Stimulated activated naive CD8-positive, alpha-beta T cell treated with anti-CD3 and anti-CD28 coated beads, Interleukin-15, Interleukin-2, amounts not matched to agents 100 ng/mL and 50 ng/mL, for 24 hours (primary cell): ENCODE results near the gene SERPINH1.

Experiments used
- H3K27ac Mint-ChIP-seq: one replicate; pipeline ENCODE4 v1.8.0; 2021; ENCODE audit warnings: mild to moderate bottlenecking, mixed read lengths
- H3K27me3 Mint-ChIP-seq: one replicate; pipeline ENCODE4 v1.8.0; 2021; ENCODE audit warnings: mixed read lengths
- H3K36me3 Mint-ChIP-seq: one replicate; pipeline ENCODE4 v1.8.0; 2021; ENCODE audit warnings: low read depth, mixed read lengths
- H3K4me1 Mint-ChIP-seq: one replicate; pipeline ENCODE4 v1.8.0; 2021; ENCODE audit warnings: low read depth, mixed read lengths
- H3K4me3 Mint-ChIP-seq: one replicate; pipeline ENCODE4 v1.8.0; 2021; ENCODE audit warnings: mild to moderate bottlenecking, mixed read lengths
- H3K9me3 Mint-ChIP-seq: one replicate; pipeline ENCODE4 v1.8.0; 2021; ENCODE audit warnings: mixed read lengths

Gene SERPINH1

GRCh38 chr11:75603791-75604736 lies 42.0 kb downstream of the SERPINH1 start:
- H3K36me3 Mint-ChIP-seq: no peaks in the 10 kb centered on the region
- no peak overlapping the region for H3K27ac Mint-ChIP-seq
- H3K4me3 Mint-ChIP-seq: no peak overlapping the region
- H3K4me1 Mint-ChIP-seq: no peaks in the 10 kb centered on the region
- no peaks in the 10 kb centered on the region for H3K9me3 Mint-ChIP-seq
- peaks cover 19% of the 10 kb centered on the region for H3K27me3 Mint-ChIP-seq

- H3K27me3 Mint-ChIP-seq: peaks cover 22% of the 10 kb centered on the region
- no peaks in the 10 kb centered on the region for H3K9me3 Mint-ChIP-seq
- no peak overlapping the region for H3K27ac Mint-ChIP-seq
- H3K36me3 Mint-ChIP-seq: no peaks in the 10 kb centered on the region
- no peak overlapping the region for H3K4me3 Mint-ChIP-seq
- no peaks in the 10 kb centered on the region for H3K4me1 Mint-ChIP-seq
These were observed 44.0 kb downstream of the SERPINH1 start for GRCh38 chr11:75606099-75606498.

- Mint-ChIP-seq H3K9me3 (no peaks in the 10 kb centered on the region), H3K4me1 (no peaks in the 10 kb centered on the region), H3K4me3 (no peak overlapping the region), H3K27me3 (peaks cover 7% of the 10 kb centered on the region), H3K36me3 (no peaks in the 10 kb centered on the region), H3K27ac (no peak overlapping the region)
These were observed 49.8 kb downstream of the SERPINH1 start for GRCh38 chr11:75611823-75612222.

GRCh38 chr11:75615751-75616150 lies 53.7 kb downstream of the SERPINH1 start:
- Mint-ChIP-seq H3K4me3 (no peak overlapping the region), H3K4me1 (no peaks in the 10 kb centered on the region)

GRCh38 chr11:75616281-75616680 lies 54.2 kb downstream of the SERPINH1 start:
- Mint-ChIP-seq H3K4me3 (no peak overlapping the region), H3K27ac (no peak overlapping the region), H3K4me1 (no peaks in the 10 kb centered on the region), H3K36me3 (no peaks in the 10 kb centered on the region), H3K27me3 (peaks cover 3% of the 10 kb centered on the region), H3K9me3 (no peaks in the 10 kb centered on the region)

More at GRCh38 chr11:75615751-75616150, 53.7 kb downstream of the SERPINH1 start:
- no peaks in the 10 kb centered on the region for H3K36me3 Mint-ChIP-seq
- H3K27me3 Mint-ChIP-seq: peaks cover 3% of the 10 kb centered on the region
- H3K27ac Mint-ChIP-seq: no peak overlapping the region
- no peaks in the 10 kb centered on the region for H3K9me3 Mint-ChIP-seq
